Muscle of leg (tissue), 11 donors: ENCODE measurements around the gene DIS3L2. TPM values are rescaled to one million over a fixed set of nuclear protein-coding genes. Genes with fewer than 3 reads are reported as not detected.
"Not testable (repeated sequence)": the region's sequence is repeated elsewhere in the genome, so short reads cannot be mapped to it uniquely, and the experiment has no call there.

Experiments
- DNase-seq: peaks from one replicate; pipeline ENCODE4 v3.0.0; 2013
- H3K27ac ChIP-seq: one replicate; pipeline ENCODE4 v1.5.1; 2013; ENCODE audit warnings: mild to moderate bottlenecking, low read length, control low read depth
- H3K27me3 ChIP-seq: one replicate; pipeline ENCODE4 v1.6.1; 2013; ENCODE audit warnings: low read length; ENCODE audit not compliant: control insufficient read depth, insufficient read depth
- H3K36me3 ChIP-seq: one replicate; pipeline ENCODE4 v1.6.1; 2013; ENCODE audit warnings: low read length; ENCODE audit not compliant: control insufficient read depth, insufficient read depth
- H3K4me1 ChIP-seq: one replicate; pipeline ENCODE4 v1.6.1; 2013; ENCODE audit warnings: low read length; ENCODE audit not compliant: control insufficient read depth, insufficient read depth
- H3K4me3 ChIP-seq: one replicate; pipeline ENCODE4 v1.5.1; 2013; ENCODE audit warnings: low read length, control low read depth
- H3K9me3 ChIP-seq: replicated peaks from 2 replicates; pipeline ENCODE4 v1.6.1; 2013; ENCODE audit warnings: low read depth, low read length; ENCODE audit not compliant: control insufficient read depth
- WGBS: methylation state at CpG from one replicate; pipeline ENCODE4 v1.1.5; 2013; ENCODE audit warnings: missing lambda C conversion rate; ENCODE audit not compliant: insufficient coverage; 5-methylcytosine and 5-hydroxymethylcytosine counted together
- polyA plus RNA-seq, 8 donors: library from polyadenylated mRNA; unstranded; fragments of 120-200 nt; gene quantifications; one replicate each; pipeline versions ENCODE4 v1.2.1 to v1.2.3, GENCODE V29; 2013; ENCODE audit warnings: inconsistent platforms in 1 of 8, low replicate concordance in 1 of 8; ENCODE audit not compliant: insufficient read length in 8 of 8, insufficient read depth in 1 of 8
- total RNA-seq: library from RNA; stranded (reverse); fragments of 120-200 nt; gene quantifications from one replicate; pipeline ENCODE4 v1.2.4, GENCODE V29; 2013

The DIS3L2 gene
- total and polyA plus RNA-seq, 9 donors: 19.3 to 29.8 (median 24.3) TPM

GRCh38 chr2:232378735-232379151 lies 417.2 kb downstream of the DIS3L2 start, which contains the start of gene ALPP:
TSS of gene ALPP (plus strand) at chr2:232378751. CDS start at chr2:232378803, 52 bp downstream.
- not testable (repeated sequence) for H3K36me3 ChIP-seq, H3K4me1 ChIP-seq, H3K9me3 ChIP-seq, H3K4me3 ChIP-seq, DNase-seq, H3K27ac ChIP-seq
- 96% methylated on average over 2 of the region's 12 CpGs for WGBS
- peaks cover 31% of the 10 kb centered on the region for H3K27me3 ChIP-seq

- H3K4me3 ChIP-seq, DNase-seq, H3K9me3 ChIP-seq, H3K36me3 ChIP-seq, H3K27ac ChIP-seq, H3K4me1 ChIP-seq: not testable (repeated sequence)
- H3K27me3 ChIP-seq: peaks cover 41% of the 10 kb centered on the region
- WGBS: 81% methylated on average over 24 of the region's 41 CpGs
Measured at GRCh38 chr2:232379610-232380590, 418.4 kb downstream of the DIS3L2 start.

- 16% methylated on average over 32 of the region's 59 CpGs for WGBS
- H3K4me1 ChIP-seq, H3K4me3 ChIP-seq, H3K27ac ChIP-seq, H3K9me3 ChIP-seq, H3K36me3 ChIP-seq, DNase-seq: not testable (repeated sequence)
- peaks cover 53% of the 10 kb centered on the region for H3K27me3 ChIP-seq
Measured at GRCh38 chr2:232381204-232382031, 419.9 kb downstream of the DIS3L2 start.

- H3K27me3 ChIP-seq: peaks cover 64% of the 10 kb centered on the region
- 51% methylated on average over 9 of the region's 18 CpGs for WGBS
- H3K36me3 ChIP-seq: no peaks in the 10 kb centered on the region
- H3K4me3 ChIP-seq: no peak overlapping the region
- no peak for DNase-seq
- H3K4me1 ChIP-seq: peaks cover 10% of the 10 kb centered on the region
- H3K9me3 ChIP-seq: no peaks in the 10 kb centered on the region
- H3K27ac ChIP-seq: no peak overlapping the region
Measured at GRCh38 chr2:232382331-232383225, 421.1 kb downstream of the DIS3L2 start.

- Histone ChIP-seq H3K27me3 (peaks cover 80% of the 10 kb centered on the region), H3K36me3 (no peaks in the 10 kb centered on the region), H3K27ac (no peak overlapping the region), H3K4me3 (no peak overlapping the region), H3K9me3 (no peaks in the 10 kb centered on the region), H3K4me1 (peaks cover 18% of the 10 kb centered on the region)
- no peak for DNase-seq
- WGBS: no CpG with 5 or more reads among the region's 1 CpG
Measured at GRCh38 chr2:232384466-232384865, 423.0 kb downstream of the DIS3L2 start.

- H3K27ac ChIP-seq: not testable (repeated sequence)
Measured at GRCh38 chr2:232385058-232385457, 423.5 kb downstream of the DIS3L2 start.

GRCh38 chr2:232385660-232386489 lies 424.4 kb downstream of the DIS3L2 start:
- DNase-seq: no peak
- Histone ChIP-seq H3K9me3 (no peaks in the 10 kb centered on the region), H3K36me3 (no peaks in the 10 kb centered on the region), H3K4me1 (peaks cover 18% of the 10 kb centered on the region), H3K27ac (no peak overlapping the region), H3K4me3 (no peak overlapping the region), H3K27me3 (peaks cover 91% of the 10 kb centered on the region)
- 7% methylated on average over 13 of the region's 24 CpGs for WGBS

More at GRCh38 chr2:232385058-232385457, 423.5 kb downstream of the DIS3L2 start:
- DNase-seq, H3K9me3 ChIP-seq, H3K36me3 ChIP-seq, H3K4me3 ChIP-seq: not testable (repeated sequence)
- peaks cover 18% of the 10 kb centered on the region for H3K4me1 ChIP-seq
- peaks cover 83% of the 10 kb centered on the region for H3K27me3 ChIP-seq

GRCh38 chr2:232386490-232386739 lies 424.9 kb downstream of the DIS3L2 start:
- WGBS: under 1% methylated on average over 23 of the region's 23 CpGs
- H3K4me1 ChIP-seq: peaks cover 18% of the 10 kb centered on the region
- no peak overlapping the region for H3K27ac ChIP-seq
- DNase-seq: no peak
- H3K36me3 ChIP-seq: no peaks in the 10 kb centered on the region
- H3K27me3 ChIP-seq: peaks cover 93% of the 10 kb centered on the region
- H3K4me3 ChIP-seq: no peak overlapping the region
- no peaks in the 10 kb centered on the region for H3K9me3 ChIP-seq
